Large intestine (tissue), 3 donors: ENCODE results near the gene YY1. TPM values are rescaled to one million over a fixed set of nuclear protein-coding genes. Genes with fewer than 3 reads are reported as not detected.

Experiments
- DNase-seq, 2 donors: peaks; one replicate each; pipeline versions ENCODE4 v3.0.0 to v3.0.0-alpha.2; 2013
- H3K27ac ChIP-seq: one replicate; pipeline ENCODE4 v1.5.1; 2013; ENCODE audit warnings: low read length
- H3K27me3 ChIP-seq: 2 replicates; pipeline ENCODE4 v1.6.1; 2013; ENCODE audit warnings: low read length; ENCODE audit not compliant: control insufficient read depth, insufficient read depth
- H3K36me3 ChIP-seq: 2 replicates; pipeline ENCODE4 v1.6.1; 2013; ENCODE audit warnings: low read length; ENCODE audit not compliant: control insufficient read depth, insufficient read depth
- H3K4me1 ChIP-seq: one replicate; pipeline ENCODE4 v1.6.1; 2013; ENCODE audit warnings: low read length; ENCODE audit not compliant: control insufficient read depth, insufficient read depth
- H3K4me3 ChIP-seq: one replicate; pipeline ENCODE4 v1.5.1; 2013; ENCODE audit warnings: low read length
- H3K9me3 ChIP-seq: one replicate; pipeline ENCODE4 v1.6.1; 2013; ENCODE audit warnings: mild to moderate bottlenecking, low read depth, low read length, moderate library complexity; ENCODE audit not compliant: control insufficient read depth
- WGBS: methylation state at CpG from one replicate; pipeline ENCODE4 v1.1.5; 2013; ENCODE audit warnings: low lambda C conversion rate; ENCODE audit not compliant: insufficient coverage; 5-methylcytosine and 5-hydroxymethylcytosine counted together
- polyA plus RNA-seq: library from polyadenylated mRNA; unstranded; fragments of 120-200 nt; gene quantifications from one replicate; pipeline ENCODE4 v1.2.1, GENCODE V29; 2013

The YY1 gene
- polyA plus RNA-seq, 1 donor, result 74.3 TPM

- H3K27ac ChIP-seq, result no peak overlapping the region
- peak in 1 of 2 donors; percentile 58 for DNase-seq
- peaks cover 7% of the 10 kb centered on the region for H3K36me3 ChIP-seq
- peaks cover 2% of the 10 kb centered on the region for H3K9me3 ChIP-seq
- WGBS, result no CpG with 5 or more reads among the region's 12 CpGs
- H3K4me1 ChIP-seq, result peaks cover 16% of the 10 kb centered on the region
- no peaks in the 10 kb centered on the region for H3K27me3 ChIP-seq
- H3K4me3 ChIP-seq, result no peak overlapping the region
Observed at GRCh38 chr14:100290607-100291304, 51.8 kb downstream of the YY1 start.

- Histone ChIP-seq H3K4me1 (peaks cover 16% of the 10 kb centered on the region), H3K36me3 (peaks cover 7% of the 10 kb centered on the region), H3K27ac (no peak overlapping the region), H3K9me3 (peaks cover 2% of the 10 kb centered on the region), H3K4me3 (no peak overlapping the region), H3K27me3 (no peaks in the 10 kb centered on the region)
- WGBS, result no CpG with 5 or more reads among the region's 13 CpGs
- DNase-seq, result no peak
Observed at GRCh38 chr14:100291305-100292075, 52.5 kb downstream of the YY1 start.

- no peaks in the 10 kb centered on the region for H3K27me3 ChIP-seq
- peaks cover 16% of the 10 kb centered on the region for H3K4me1 ChIP-seq
- peaks cover 2% of the 10 kb centered on the region for H3K9me3 ChIP-seq
- peaks cover 7% of the 10 kb centered on the region for H3K36me3 ChIP-seq
- 100% methylated on average over 5 of the region's 61 CpGs for WGBS
- H3K27ac ChIP-seq, result no peak overlapping the region
- no peak for DNase-seq
- no peak overlapping the region for H3K4me3 ChIP-seq
Observed at GRCh38 chr14:100292301-100292775, 53.4 kb downstream of the YY1 start.

GRCh38 chr14:100292776-100293461 lies 54.0 kb downstream of the YY1 start:
- H3K27ac ChIP-seq, result no peak overlapping the region
- H3K9me3 ChIP-seq, result peaks cover 2% of the 10 kb centered on the region
- no peak overlapping the region for H3K4me3 ChIP-seq
- DNase-seq, result no peak
- H3K4me1 ChIP-seq, result peaks cover 16% of the 10 kb centered on the region
- no peaks in the 10 kb centered on the region for H3K27me3 ChIP-seq
- H3K36me3 ChIP-seq, result peaks cover 7% of the 10 kb centered on the region
- WGBS, result no CpG with 5 or more reads among the region's 42 CpGs

- WGBS, result no CpG with 5 or more reads among the region's 14 CpGs
- no peak for DNase-seq
- peaks cover 9% of the 10 kb centered on the region for H3K36me3 ChIP-seq
- H3K27ac ChIP-seq, result no peak overlapping the region
- H3K27me3 ChIP-seq, result no peaks in the 10 kb centered on the region
- H3K4me3 ChIP-seq, result no peak overlapping the region
- H3K4me1 ChIP-seq, result peaks cover 16% of the 10 kb centered on the region
- H3K9me3 ChIP-seq, result peaks cover 2% of the 10 kb centered on the region
Observed at GRCh38 chr14:100293497-100294212, 54.7 kb downstream of the YY1 start.

GRCh38 chr14:100294213-100294962 lies 55.4 kb downstream of the YY1 start:
- Histone ChIP-seq H3K4me1 (peaks cover 16% of the 10 kb centered on the region), H3K9me3 (peaks cover 2% of the 10 kb centered on the region), H3K36me3 (peaks cover 10% of the 10 kb centered on the region), H3K27me3 (no peaks in the 10 kb centered on the region), H3K4me3 (no peak overlapping the region), H3K27ac (no peak overlapping the region)
- no peak for DNase-seq
- WGBS, result no CpG with 5 or more reads among the region's 12 CpGs

- Histone ChIP-seq H3K27ac (no peak overlapping the region), H3K36me3 (peaks cover 10% of the 10 kb centered on the region), H3K4me3 (no peak overlapping the region), H3K27me3 (no peaks in the 10 kb centered on the region), H3K4me1 (peaks cover 14% of the 10 kb centered on the region), H3K9me3 (peaks cover 2% of the 10 kb centered on the region)
- WGBS, result no CpG with 5 or more reads among the region's 2 CpGs
- DNase-seq, result no peak
Observed at GRCh38 chr14:100294963-100295330, 56.0 kb downstream of the YY1 start.

- no peak overlapping the region for H3K4me3 ChIP-seq
Observed at GRCh38 chr14:100295376-100296105, 56.6 kb downstream of the YY1 start.

GRCh38 chr14:100296106-100296651 lies 57.2 kb downstream of the YY1 start:
- Histone ChIP-seq H3K4me3 (no peak overlapping the region), H3K4me1 (peaks cover 2% of the 10 kb centered on the region), H3K27ac (no peak overlapping the region), H3K36me3 (peaks cover 9% of the 10 kb centered on the region), H3K27me3 (no peaks in the 10 kb centered on the region), H3K9me3 (peaks cover 2% of the 10 kb centered on the region)
- WGBS, result 100% methylated on average over 1 of the region's 9 CpGs
- no peak for DNase-seq

More at GRCh38 chr14:100295376-100296105, 56.6 kb downstream of the YY1 start:
- peaks cover 8% of the 10 kb centered on the region for H3K4me1 ChIP-seq
- no peak for DNase-seq
- no peaks in the 10 kb centered on the region for H3K27me3 ChIP-seq
- WGBS, result no CpG with 5 or more reads among the region's 16 CpGs
- peaks cover 2% of the 10 kb centered on the region for H3K9me3 ChIP-seq
- H3K27ac ChIP-seq, result no peak overlapping the region
- peaks cover 10% of the 10 kb centered on the region for H3K36me3 ChIP-seq
